HG03521 (cell line): ENCODE results near the gene CACNG6.

ENCODE experiments used
- ATAC-seq: cut with Tn5 transposase; IDR thresholded peaks from one replicate; pipeline ENCODE4 v1.9.1; 2021; ENCODE audit warnings: mild to moderate bottlenecking, moderate library complexity; ENCODE audit not compliant: unreplicated experiment

The CACNG6 gene

GRCh38 chr19:53966931-53967330 lies 24.5 kb upstream of the CACNG6 start:
- ATAC-seq, result no peak

GRCh38 chr19:53969366-53969765 lies 22.1 kb upstream of the CACNG6 start:
- no peak for ATAC-seq

- no peak for ATAC-seq
Observed at GRCh38 chr19:53971673-53972072, 19.8 kb upstream of the CACNG6 start.

- no peak for ATAC-seq
Observed at GRCh38 chr19:53977429-53977990, 13.9 kb upstream of the CACNG6 start.

GRCh38 chr19:53977991-53978731 lies 13.3 kb upstream of the CACNG6 start:
- ATAC-seq, result no peak

- no peak for ATAC-seq
Observed at GRCh38 chr19:53978975-53979801, 12.2 kb upstream of the CACNG6 start.

- no peak for ATAC-seq
Observed at GRCh38 chr19:53980539-53981375, 10.7 kb upstream of the CACNG6 start.

- ATAC-seq, result no peak
Observed at GRCh38 chr19:53981376-53981951, 10.0 kb upstream of the CACNG6 start.

- ATAC-seq, result no peak
Observed at GRCh38 chr19:53982001-53982451, 9.4 kb upstream of the CACNG6 start.

- no peak for ATAC-seq
Observed at GRCh38 chr19:53982611-53983010, 8.8 kb upstream of the CACNG6 start.

GRCh38 chr19:53983457-53984289 lies 7.8 kb upstream of the CACNG6 start:
- ATAC-seq, result no peak

GRCh38 chr19:53985863-53986262 lies 5.6 kb upstream of the CACNG6 start:
- ATAC-seq, result no peak

- no peak for ATAC-seq
Observed at GRCh38 chr19:53988981-53989380, 2.5 kb upstream of the CACNG6 start.

- ATAC-seq, result no peak
Observed at GRCh38 chr19:53989600-53990533, 1.6 kb upstream of the CACNG6 start.

- ATAC-seq, result no peak
Observed at GRCh38 chr19:53992211-53992610, 774 bp downstream of the CACNG6 start.

- no peak for ATAC-seq
Observed at GRCh38 chr19:53992815-53993214, 1.4 kb downstream of the CACNG6 start.

- no peak for ATAC-seq
Observed at GRCh38 chr19:53993448-53993847, 2.0 kb downstream of the CACNG6 start.

GRCh38 chr19:53994811-53995210 lies 3.4 kb downstream of the CACNG6 start:
- ATAC-seq, result no peak

- ATAC-seq, result no peak
Observed at GRCh38 chr19:53998223-53998622, 6.8 kb downstream of the CACNG6 start.
